Activated T-helper 1 cell treated with anti-CD3 and anti-CD28 coated beads, Interleukin-2, amount 50 U/mL, for 16 hours (primary cell): Measurements from ENCODE around the gene ELK3.
"Not testable (repeated sequence)": the region's sequence is repeated elsewhere in the genome, so short reads cannot be mapped to it uniquely, and the experiment has no call there.

Experiments used
- DNase-seq, 2 donors: peaks; one replicate each; pipeline ENCODE4 v3.0.0-alpha.2; 2020; ENCODE audit warnings: low read depth in 1 of 2, low spot score in 1 of 2

Gene ELK3

GRCh38 chr12:96303653-96304052 is 109.5 kb downstream of the ELK3 start:
- DNase-seq, result no peak

- DNase-seq, result no peak
Observed at GRCh38 chr12:96305665-96306064, 111.5 kb downstream of the ELK3 start.

- DNase-seq, result no peak
Observed at GRCh38 chr12:96308881-96309280, 114.7 kb downstream of the ELK3 start.

GRCh38 chr12:96310067-96310466 is 115.9 kb downstream of the ELK3 start:
- no peak for DNase-seq

- no peak for DNase-seq
Observed at GRCh38 chr12:96311191-96311590, 117.0 kb downstream of the ELK3 start.

- no peak for DNase-seq
Observed at GRCh38 chr12:96313606-96314005, 119.4 kb downstream of the ELK3 start.

GRCh38 chr12:96314723-96315122 is 120.5 kb downstream of the ELK3 start:
- no peak for DNase-seq

- not testable (repeated sequence) for DNase-seq
Observed at GRCh38 chr12:96315741-96316481, 121.7 kb downstream of the ELK3 start.

GRCh38 chr12:96317801-96318200 is 123.6 kb downstream of the ELK3 start:
- not testable (repeated sequence) for DNase-seq
